GM12891 (cell line): ENCODE measurements around the gene ESAM.

Source experiments
- PAX5 ChIP-seq: IDR thresholded peaks from 2 replicates; pipeline ENCODE4 v1.6.1; 2011; ENCODE audit warnings: low read length, moderate library complexity, mild to moderate bottlenecking; ENCODE audit not compliant: insufficient read depth, severe bottlenecking
- POLR2A ChIP-seq: IDR thresholded peaks from 2 replicates; pipeline ENCODE4 v1.6.1; 2011; ENCODE audit warnings: low read depth, low read length, control low read depth
- POLR2AphosphoS5 ChIP-seq: IDR thresholded peaks from 2 replicates; pipeline ENCODE4 v1.6.1; 2011; ENCODE audit warnings: low read depth, low read length, control low read depth
- SPI1 ChIP-seq: IDR thresholded peaks from 2 replicates; pipeline ENCODE4 v1.6.1; 2011; ENCODE audit warnings: low read depth, low read length, control low read depth
- TAF1 ChIP-seq: IDR thresholded peaks from 2 replicates; pipeline ENCODE4 v1.6.1; 2011; ENCODE audit warnings: low read depth, low read length, control low read depth

- TF ChIP-seq POLR2AphosphoS5 (no peak), POLR2A (no peak), TAF1 (no peak), SPI1 (no peak), PAX5 (no peak)
Observed at GRCh38 chr11:124732230-124732629, 29.9 kb downstream of the ESAM start.
